Glutamatergic neuron (in vitro differentiated cells): ENCODE measurements around the gene CACNA1E. TPM values are rescaled to one million over a fixed set of nuclear protein-coding genes. Genes with fewer than 3 reads are reported as not detected.
"Not testable (repeated sequence)": the region's sequence is repeated elsewhere in the genome, so short reads cannot be mapped to it uniquely, and the experiment has no call there.

Experiments used
- DNase-seq: peaks from one replicate; pipeline ENCODE4 v3.0.0; 2022
- H3K27ac Mint-ChIP-seq: one replicate; pipeline ENCODE4 v1.8.0; 2020; ENCODE audit warnings: mild to moderate bottlenecking, mixed read lengths, inconsistent platforms; ENCODE audit not compliant: unreplicated experiment
- H3K27me3 Mint-ChIP-seq: one replicate; pipeline ENCODE4 v1.8.0; 2020; ENCODE audit warnings: mild to moderate bottlenecking, moderate library complexity, mixed read lengths, inconsistent platforms; ENCODE audit not compliant: unreplicated experiment
- H3K36me3 Mint-ChIP-seq: one replicate; pipeline ENCODE4 v1.8.0; 2020; ENCODE audit warnings: mild to moderate bottlenecking, mixed read lengths, inconsistent platforms; ENCODE audit not compliant: unreplicated experiment
- H3K4me1 Mint-ChIP-seq: one replicate; pipeline ENCODE4 v1.8.0; 2020; ENCODE audit warnings: mild to moderate bottlenecking, low read depth, mixed read lengths, inconsistent platforms; ENCODE audit not compliant: unreplicated experiment
- H3K4me3 Mint-ChIP-seq: one replicate; pipeline ENCODE4 v1.8.0; 2020; ENCODE audit warnings: mild to moderate bottlenecking, mixed read lengths, inconsistent platforms; ENCODE audit not compliant: unreplicated experiment
- H3K9me3 Mint-ChIP-seq: one replicate; pipeline ENCODE4 v1.8.0; 2020; ENCODE audit warnings: mild to moderate bottlenecking, moderate library complexity, mixed read lengths, inconsistent platforms; ENCODE audit not compliant: unreplicated experiment
- total RNA-seq: library from RNA; stranded (reverse); fragmentation: NEBNext Ultra II Directional; extraction: Animal tissue kit (Norgen Biotek cat#: 25700); gene quantifications from one replicate; pipeline ENCODE4 v1.2.1, GENCODE V29; 2021; ENCODE audit not compliant: unreplicated experiment
- TF ChIP-seq, protein P1 (sequence below): fragments of 200-600 bp; sonication (generic); IDR thresholded peaks from one replicate; pipeline ENCODE4 v1.5.0; 2021; ENCODE audit not compliant: partially characterized antibody, unreplicated experiment

CACNA1E gene
- total RNA-seq, 1 donor from 2014 or later: 8.8 TPM

DNA sequence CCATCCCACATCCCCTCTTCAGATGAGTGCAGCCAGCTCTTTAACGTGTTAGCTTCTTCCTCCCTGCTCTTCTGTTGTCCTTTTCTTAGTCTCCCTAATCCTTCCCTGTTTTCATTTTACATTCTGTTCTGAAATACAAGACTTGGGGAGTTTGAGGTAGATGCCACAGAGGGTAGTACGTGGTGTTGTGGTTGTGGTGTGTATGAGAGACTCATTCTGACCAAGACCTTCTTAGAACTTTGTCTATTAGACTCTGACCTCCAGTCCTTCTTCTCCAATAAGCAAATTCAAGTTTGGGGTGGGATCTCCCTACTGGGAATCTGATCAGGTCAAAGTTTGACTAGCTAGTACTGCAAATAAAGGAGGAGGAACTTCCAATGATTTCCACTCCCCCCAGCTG lies 39.5 kb downstream of the CACNA1E start:
- TF ChIP-seq, protein P1, sequence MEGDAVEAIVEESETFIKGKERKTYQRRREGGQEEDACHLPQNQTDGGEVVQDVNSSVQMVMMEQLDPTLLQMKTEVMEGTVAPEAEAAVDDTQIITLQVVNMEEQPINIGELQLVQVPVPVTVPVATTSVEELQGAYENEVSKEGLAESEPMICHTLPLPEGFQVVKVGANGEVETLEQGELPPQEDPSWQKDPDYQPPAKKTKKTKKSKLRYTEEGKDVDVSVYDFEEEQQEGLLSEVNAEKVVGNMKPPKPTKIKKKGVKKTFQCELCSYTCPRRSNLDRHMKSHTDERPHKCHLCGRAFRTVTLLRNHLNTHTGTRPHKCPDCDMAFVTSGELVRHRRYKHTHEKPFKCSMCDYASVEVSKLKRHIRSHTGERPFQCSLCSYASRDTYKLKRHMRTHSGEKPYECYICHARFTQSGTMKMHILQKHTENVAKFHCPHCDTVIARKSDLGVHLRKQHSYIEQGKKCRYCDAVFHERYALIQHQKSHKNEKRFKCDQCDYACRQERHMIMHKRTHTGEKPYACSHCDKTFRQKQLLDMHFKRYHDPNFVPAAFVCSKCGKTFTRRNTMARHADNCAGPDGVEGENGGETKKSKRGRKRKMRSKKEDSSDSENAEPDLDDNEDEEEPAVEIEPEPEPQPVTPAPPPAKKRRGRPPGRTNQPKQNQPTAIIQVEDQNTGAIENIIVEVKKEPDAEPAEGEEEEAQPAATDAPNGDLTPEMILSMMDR: no peak
- no peak overlapping the region for H3K4me3 Mint-ChIP-seq
- H3K9me3 Mint-ChIP-seq: no peaks in the 10 kb centered on the region
- no peak overlapping the region for H3K27ac Mint-ChIP-seq
- no peak for DNase-seq
- H3K36me3 Mint-ChIP-seq: no peaks in the 10 kb centered on the region
- H3K27me3 Mint-ChIP-seq: no peaks in the 10 kb centered on the region
- H3K4me1 Mint-ChIP-seq: no peaks in the 10 kb centered on the region

DNA sequence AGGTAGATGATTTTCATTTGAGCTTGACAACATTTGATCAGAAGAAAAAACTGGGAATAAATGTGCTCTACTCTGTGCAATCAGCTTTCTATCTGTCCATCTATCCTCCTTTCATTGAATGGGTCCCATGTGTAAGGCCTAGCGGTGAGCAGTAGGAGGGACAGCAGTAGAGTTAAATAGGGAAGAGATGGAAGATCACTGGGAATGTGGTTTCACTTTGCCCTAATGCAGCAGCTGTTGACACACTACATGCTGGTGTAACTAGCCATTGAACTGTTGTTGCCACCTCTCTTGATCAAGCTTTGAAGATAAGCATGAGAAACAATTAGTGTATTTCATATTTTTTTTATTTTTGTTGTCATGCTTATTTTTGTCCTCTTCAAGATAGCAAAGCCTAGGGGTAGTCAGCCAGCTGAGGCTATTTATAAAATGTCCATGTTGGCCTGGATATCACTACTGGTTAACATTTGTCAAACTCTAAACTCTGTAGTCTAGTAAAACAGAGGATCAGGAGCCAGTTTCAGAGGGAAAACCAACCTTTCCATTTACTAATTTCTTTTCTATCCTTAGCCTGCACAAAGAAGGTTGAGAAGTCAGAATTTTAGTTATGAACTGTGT lies 41.9 kb downstream of the CACNA1E start:
- no peaks in the 10 kb centered on the region for H3K4me1 Mint-ChIP-seq
- DNase-seq: no peak
- peaks cover 11% of the 10 kb centered on the region for H3K36me3 Mint-ChIP-seq
- H3K27ac Mint-ChIP-seq: no peak overlapping the region
- TF ChIP-seq, protein P1: no peak
- H3K9me3 Mint-ChIP-seq: peaks cover 2% of the 10 kb centered on the region
- no peaks in the 10 kb centered on the region for H3K27me3 Mint-ChIP-seq
- H3K4me3 Mint-ChIP-seq: no peak overlapping the region

DNA sequence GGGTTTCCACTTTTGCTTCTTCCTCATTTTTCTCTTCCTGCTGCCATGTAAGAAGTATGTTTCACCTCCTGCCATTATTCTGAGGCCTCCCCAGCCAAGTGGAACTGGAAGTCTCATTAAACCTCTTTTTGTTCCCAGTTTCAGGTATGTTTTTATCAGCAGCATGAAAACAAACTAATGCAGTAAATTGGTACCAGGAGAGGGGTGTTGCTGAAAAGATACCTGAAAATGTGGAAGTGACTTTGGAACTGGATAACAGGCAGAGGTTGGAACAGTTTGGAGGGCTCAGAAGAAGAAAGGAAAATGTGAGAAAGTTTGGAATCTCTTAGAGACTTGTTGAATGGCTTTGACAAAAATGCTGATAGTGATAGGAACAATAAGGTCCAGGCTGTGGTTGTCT lies 44.9 kb downstream of the CACNA1E start:
- H3K9me3 Mint-ChIP-seq, H3K27ac Mint-ChIP-seq, H3K27me3 Mint-ChIP-seq, H3K4me1 Mint-ChIP-seq, DNase-seq, H3K4me3 Mint-ChIP-seq: not testable (repeated sequence)
- peaks cover 11% of the 10 kb centered on the region for H3K36me3 Mint-ChIP-seq

DNA sequence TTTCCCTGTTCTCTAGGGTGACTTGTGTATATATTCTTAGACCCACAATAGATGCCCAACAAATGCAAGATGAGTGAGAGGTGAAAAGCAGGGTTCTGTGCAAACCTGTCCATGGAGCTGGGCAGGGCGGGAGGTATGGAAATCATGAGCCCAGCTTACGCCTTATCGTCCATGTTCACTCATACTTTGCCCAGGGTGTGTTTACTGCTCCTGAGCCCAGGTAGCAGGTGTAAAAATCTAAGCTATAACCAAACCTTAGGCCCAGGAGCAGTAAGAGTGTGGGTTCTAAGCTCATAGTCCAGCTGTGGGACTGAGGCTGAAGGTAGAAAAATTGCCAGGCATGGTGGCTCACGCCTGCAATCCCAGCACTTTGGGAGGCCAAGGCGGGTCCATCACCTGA lies 48.1 kb downstream of the CACNA1E start:
- no peaks in the 10 kb centered on the region for H3K4me1 Mint-ChIP-seq
- DNase-seq: no peak
- H3K27ac Mint-ChIP-seq: no peak overlapping the region
- no peak overlapping the region for H3K4me3 Mint-ChIP-seq
- H3K36me3 Mint-ChIP-seq: peaks cover 11% of the 10 kb centered on the region
- TF ChIP-seq, protein P1: no peak
- peaks cover 2% of the 10 kb centered on the region for H3K9me3 Mint-ChIP-seq
- H3K27me3 Mint-ChIP-seq: no peaks in the 10 kb centered on the region

DNA sequence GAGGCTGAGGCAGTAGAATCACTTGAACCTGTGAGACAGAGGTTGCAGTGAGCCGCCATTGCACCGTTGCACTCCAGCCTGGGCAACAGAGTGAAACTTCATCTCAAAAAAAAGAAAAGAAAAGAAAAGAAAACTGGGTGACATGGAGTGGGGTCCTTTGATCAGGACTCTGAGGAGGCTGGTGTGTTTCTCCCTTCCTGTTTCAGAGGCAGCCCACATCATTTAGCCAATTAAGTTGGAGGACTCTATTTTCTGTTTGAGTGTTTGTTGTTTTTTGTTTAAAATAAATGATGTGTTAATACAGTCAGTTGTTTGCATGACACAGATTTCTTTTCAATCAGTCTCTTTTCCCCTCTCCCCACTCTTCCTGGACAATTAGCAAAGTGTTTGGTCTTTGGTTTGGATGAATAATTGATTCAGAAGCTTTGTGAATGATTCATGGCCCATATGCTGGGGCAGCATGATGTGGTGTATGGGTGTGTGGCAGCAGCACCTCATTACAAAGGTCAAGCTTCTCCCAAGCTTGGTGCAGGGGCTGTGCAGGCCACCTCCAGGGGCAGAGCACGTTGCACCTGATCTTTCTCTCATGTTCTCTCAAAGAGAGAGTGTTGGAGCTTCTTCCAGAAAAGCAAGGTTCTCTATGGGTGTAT lies 48.8 kb downstream of the CACNA1E start:
- H3K36me3 Mint-ChIP-seq: peaks cover 11% of the 10 kb centered on the region
- peaks cover 2% of the 10 kb centered on the region for H3K9me3 Mint-ChIP-seq
- no peak for DNase-seq
- no peak overlapping the region for H3K4me3 Mint-ChIP-seq
- no peaks in the 10 kb centered on the region for H3K27me3 Mint-ChIP-seq
- H3K27ac Mint-ChIP-seq: no peak overlapping the region
- TF ChIP-seq, protein P1: no peak
- no peaks in the 10 kb centered on the region for H3K4me1 Mint-ChIP-seq
